Osteocyte (in vitro differentiated cells): Measurements from ENCODE around the gene SDR42E1. TPM values are rescaled to one million over a fixed set of nuclear protein-coding genes. Genes with fewer than 3 reads are reported as not detected.

Experiments
- DNase-seq: peaks from one replicate; pipeline ENCODE4 v3.0.0; 2021; ENCODE audit warnings: mixed read lengths; ENCODE audit not compliant: unreplicated experiment; ENCODE audit errors: extremely low spot score
- H3K27ac Mint-ChIP-seq: one replicate; pipeline ENCODE4 v1.8.0; 2021; ENCODE audit warnings: mild to moderate bottlenecking, mixed read lengths; ENCODE audit not compliant: unreplicated experiment
- H3K27me3 Mint-ChIP-seq: one replicate; pipeline ENCODE4 v1.8.0; 2021; ENCODE audit warnings: mixed read lengths; ENCODE audit not compliant: unreplicated experiment
- H3K36me3 Mint-ChIP-seq: one replicate; pipeline ENCODE4 v1.8.0; 2021; ENCODE audit warnings: mixed read lengths; ENCODE audit not compliant: unreplicated experiment
- H3K4me1 Mint-ChIP-seq: one replicate; pipeline ENCODE4 v1.8.0; 2021; ENCODE audit warnings: mixed read lengths; ENCODE audit not compliant: unreplicated experiment
- H3K4me3 Mint-ChIP-seq: one replicate; pipeline ENCODE4 v1.8.0; 2021; ENCODE audit warnings: mild to moderate bottlenecking, moderate library complexity, mixed read lengths; ENCODE audit not compliant: unreplicated experiment
- H3K9me3 Mint-ChIP-seq: one replicate; pipeline ENCODE4 v1.8.0; 2021; ENCODE audit warnings: mixed read lengths; ENCODE audit not compliant: unreplicated experiment
- total RNA-seq: library from RNA; stranded (reverse); gene quantifications from 2 replicates; pipeline ENCODE4 v1.2.1, GENCODE V29; 2021
- TF ChIP-seq, protein P1 (sequence below): fragments of 200-600 bp; sonication (generic); IDR thresholded peaks from 2 replicates; pipeline ENCODE4 v1.5.0; 2021; ENCODE audit warnings: antibody characterized with exemption, mild to moderate bottlenecking, moderate library complexity

The SDR42E1 gene
- total RNA-seq, 1 donor from 2014 or later, result not detected

DNA sequence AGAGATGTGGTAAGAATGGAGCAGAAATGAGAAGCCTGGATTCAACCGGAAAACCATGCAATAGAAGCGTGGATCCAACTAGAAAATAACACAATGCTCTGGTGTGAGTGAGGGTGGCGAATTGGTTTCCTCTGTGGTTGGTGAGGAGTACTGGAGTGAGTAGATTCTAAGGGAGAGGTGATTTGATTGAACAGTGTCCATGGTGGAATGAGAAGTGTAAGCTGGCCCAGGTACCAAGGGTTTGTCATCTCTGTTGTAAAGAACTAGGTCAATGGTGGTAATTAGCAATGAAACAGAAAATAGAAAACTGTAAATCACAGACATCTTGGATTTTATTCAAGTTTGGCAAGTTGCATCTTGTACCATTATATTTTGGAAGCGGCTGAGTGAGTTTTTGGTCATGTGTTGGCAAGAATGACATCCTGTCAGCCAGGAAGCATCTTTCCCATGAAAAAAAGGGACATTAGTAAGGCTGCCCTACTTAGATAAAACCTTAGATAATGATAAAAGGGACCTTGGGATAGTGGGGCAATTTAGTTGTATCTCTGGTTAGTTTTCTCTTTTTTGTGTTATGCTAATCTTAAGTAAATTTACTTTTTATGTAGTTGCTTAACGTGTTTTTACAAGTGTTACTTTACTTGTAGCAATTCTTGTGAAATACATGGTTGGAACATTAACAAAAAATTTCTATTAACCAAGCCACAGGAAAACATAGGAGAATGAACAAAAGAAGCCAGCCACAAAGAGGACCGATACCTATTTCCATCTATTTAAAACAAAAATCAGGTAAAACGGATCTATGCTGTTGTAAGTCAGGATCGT lies 44.7 kb upstream of the SDR42E1 start:
- Mint-ChIP-seq H3K27me3 (peaks cover 26% of the 10 kb centered on the region), H3K4me3 (no peak overlapping the region), H3K9me3 (no peaks in the 10 kb centered on the region), H3K27ac (no peak overlapping the region), H3K36me3 (no peaks in the 10 kb centered on the region), H3K4me1 (no peaks in the 10 kb centered on the region)
- TF ChIP-seq, protein P1, sequence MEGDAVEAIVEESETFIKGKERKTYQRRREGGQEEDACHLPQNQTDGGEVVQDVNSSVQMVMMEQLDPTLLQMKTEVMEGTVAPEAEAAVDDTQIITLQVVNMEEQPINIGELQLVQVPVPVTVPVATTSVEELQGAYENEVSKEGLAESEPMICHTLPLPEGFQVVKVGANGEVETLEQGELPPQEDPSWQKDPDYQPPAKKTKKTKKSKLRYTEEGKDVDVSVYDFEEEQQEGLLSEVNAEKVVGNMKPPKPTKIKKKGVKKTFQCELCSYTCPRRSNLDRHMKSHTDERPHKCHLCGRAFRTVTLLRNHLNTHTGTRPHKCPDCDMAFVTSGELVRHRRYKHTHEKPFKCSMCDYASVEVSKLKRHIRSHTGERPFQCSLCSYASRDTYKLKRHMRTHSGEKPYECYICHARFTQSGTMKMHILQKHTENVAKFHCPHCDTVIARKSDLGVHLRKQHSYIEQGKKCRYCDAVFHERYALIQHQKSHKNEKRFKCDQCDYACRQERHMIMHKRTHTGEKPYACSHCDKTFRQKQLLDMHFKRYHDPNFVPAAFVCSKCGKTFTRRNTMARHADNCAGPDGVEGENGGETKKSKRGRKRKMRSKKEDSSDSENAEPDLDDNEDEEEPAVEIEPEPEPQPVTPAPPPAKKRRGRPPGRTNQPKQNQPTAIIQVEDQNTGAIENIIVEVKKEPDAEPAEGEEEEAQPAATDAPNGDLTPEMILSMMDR, result no peak
- no peak for DNase-seq

DNA sequence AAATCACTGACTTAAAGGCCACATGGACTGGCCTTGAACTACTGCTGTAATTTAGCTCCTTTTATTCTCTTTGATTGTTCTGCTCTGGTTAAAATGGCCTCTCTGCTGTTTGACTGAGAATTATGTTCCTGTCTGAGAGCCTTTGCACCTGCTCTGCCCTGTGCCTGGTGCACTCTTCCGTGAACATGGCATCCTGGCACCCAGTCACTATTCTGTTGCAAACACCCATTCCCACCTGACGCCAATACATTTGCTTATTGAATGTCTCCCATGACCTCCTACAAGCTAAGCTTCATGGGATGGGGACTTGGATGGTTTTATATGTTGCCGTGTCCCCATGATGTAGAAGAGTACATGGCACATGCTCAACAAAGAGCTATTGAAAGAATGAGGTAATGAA lies 43.8 kb upstream of the SDR42E1 start:
- Mint-ChIP-seq H3K4me3 (no peak overlapping the region), H3K4me1 (no peaks in the 10 kb centered on the region), H3K36me3 (no peaks in the 10 kb centered on the region), H3K27me3 (peaks cover 25% of the 10 kb centered on the region), H3K27ac (no peak overlapping the region), H3K9me3 (no peaks in the 10 kb centered on the region)
- TF ChIP-seq, protein P1, result no peak
- DNase-seq, result no peak

DNA sequence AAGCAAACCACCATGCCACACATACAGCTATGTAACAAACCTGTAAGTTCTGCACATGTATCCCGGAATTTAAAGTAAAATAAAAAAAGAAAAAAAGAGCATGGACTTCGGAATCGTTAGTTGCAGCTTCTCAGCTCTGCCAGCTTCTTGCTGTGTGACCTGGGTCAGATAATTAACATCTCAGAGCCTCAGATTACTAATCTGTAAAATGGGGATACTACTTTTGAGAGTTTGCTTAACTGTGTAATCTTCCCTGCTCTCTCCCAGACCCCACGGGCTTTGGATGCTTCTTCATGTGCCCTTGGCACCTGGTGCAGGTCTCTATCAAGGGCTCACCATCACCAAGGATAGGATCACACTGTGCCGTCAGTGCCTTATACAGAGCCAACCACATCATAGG lies 40.4 kb upstream of the SDR42E1 start:
- Mint-ChIP-seq H3K27me3 (peaks cover 19% of the 10 kb centered on the region), H3K9me3 (no peaks in the 10 kb centered on the region), H3K4me3 (no peak overlapping the region), H3K4me1 (no peaks in the 10 kb centered on the region), H3K27ac (no peak overlapping the region), H3K36me3 (no peaks in the 10 kb centered on the region)
- TF ChIP-seq, protein P1, result no peak
- DNase-seq, result no peak

DNA sequence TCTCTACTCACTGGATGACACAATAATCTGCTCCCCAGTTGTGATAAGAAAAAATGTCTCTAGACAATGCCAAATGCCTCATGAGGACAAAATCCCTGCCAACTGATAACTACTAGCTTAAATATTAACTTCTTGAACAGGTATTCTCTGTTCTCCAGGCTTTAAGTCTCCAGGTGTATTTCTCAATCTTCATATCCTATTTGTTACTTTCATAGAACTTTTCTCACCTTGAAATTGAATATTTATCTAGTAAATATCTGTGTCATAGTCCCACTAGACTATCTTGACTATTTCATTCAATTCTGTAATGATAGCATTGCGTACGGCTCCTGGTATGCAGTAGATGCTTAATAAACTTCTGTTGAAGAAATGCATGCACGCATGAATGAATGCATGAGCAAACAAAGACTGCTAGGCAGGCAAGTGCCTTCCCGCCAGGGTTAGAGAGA lies 39.7 kb upstream of the SDR42E1 start:
- Mint-ChIP-seq H3K9me3 (no peaks in the 10 kb centered on the region), H3K4me3 (no peak overlapping the region), H3K36me3 (no peaks in the 10 kb centered on the region), H3K27ac (no peak overlapping the region), H3K27me3 (peaks cover 15% of the 10 kb centered on the region), H3K4me1 (no peaks in the 10 kb centered on the region)
- TF ChIP-seq, protein P1, result no peak
- DNase-seq, result no peak

DNA sequence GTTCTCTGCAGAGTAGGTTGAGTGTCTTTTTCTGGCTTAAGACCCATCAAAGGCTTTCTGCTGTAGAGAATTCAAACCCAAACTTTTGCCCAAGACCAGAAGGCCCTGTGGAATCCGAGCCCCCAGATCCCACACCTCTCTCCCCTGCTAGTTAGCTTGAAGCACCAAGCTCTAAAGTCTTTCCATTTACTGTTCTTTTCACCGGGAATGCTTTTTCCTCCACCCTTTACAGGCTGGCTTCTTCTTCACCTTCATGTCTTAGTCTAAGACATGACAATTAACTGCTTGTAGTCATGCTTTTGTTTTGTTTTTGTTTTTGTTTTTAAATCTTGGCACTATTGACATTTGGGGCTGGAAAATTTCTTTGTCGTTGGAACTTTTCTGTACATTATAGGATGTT lies 39.2 kb upstream of the SDR42E1 start:
- Mint-ChIP-seq H3K36me3 (no peaks in the 10 kb centered on the region), H3K4me3 (no peak overlapping the region), H3K27me3 (peaks cover 12% of the 10 kb centered on the region), H3K27ac (no peak overlapping the region), H3K9me3 (no peaks in the 10 kb centered on the region), H3K4me1 (no peaks in the 10 kb centered on the region)
- no peak for DNase-seq
- TF ChIP-seq, protein P1, result no peak
